Brain microvascular endothelial cell (primary cell): ENCODE measurements around the gene POU6F1.
A peak's percentile ranks its signal among the peaks of the same experiment; 100 is the strongest.

ENCODE experiments used
- DNase-seq: peaks from one replicate; pipeline ENCODE4 v3.0.0-alpha.2; 2020
- H3K27ac ChIP-seq: fragments of 250-450 bp; sonication (Bioruptor Pico); 2 replicates; pipeline ENCODE4 v1.5.1; 2020; ENCODE audit warnings: mild to moderate bottlenecking, moderate library complexity
- H3K27me3 ChIP-seq: fragments of 250-450 bp; sonication (Bioruptor Pico); replicated peaks from 2 replicates; pipeline ENCODE4 v1.5.1; 2020; ENCODE audit warnings: mild to moderate bottlenecking
- H3K36me3 ChIP-seq: fragments of 250-450 bp; sonication (Bioruptor Pico); replicated peaks from 2 replicates; pipeline ENCODE4 v1.5.1; 2020; ENCODE audit warnings: mild to moderate bottlenecking
- H3K4me3 ChIP-seq: 2 replicates; pipeline ENCODE4 v1.5.1; 2011; ENCODE audit warnings: low read depth, mild to moderate bottlenecking, control low read depth, low read length, moderate library complexity
- in situ Hi-C: cut with HindIII; loops from 2 replicates; pipeline ENCODE4 v1.10.0; 2017; ENCODE audit warnings: low sequenced_read_pairs, low pct_ligation_motif_present
- TF ChIP-seq, protein P1 (sequence below): IDR thresholded peaks from 2 replicates; pipeline ENCODE4 v1.5.1; 2011; ENCODE audit warnings: low read depth, mild to moderate bottlenecking, moderate library complexity, low read length, control low read depth, inconsistent platforms; ENCODE audit errors: missing control alignments

Gene POU6F1

DNA sequence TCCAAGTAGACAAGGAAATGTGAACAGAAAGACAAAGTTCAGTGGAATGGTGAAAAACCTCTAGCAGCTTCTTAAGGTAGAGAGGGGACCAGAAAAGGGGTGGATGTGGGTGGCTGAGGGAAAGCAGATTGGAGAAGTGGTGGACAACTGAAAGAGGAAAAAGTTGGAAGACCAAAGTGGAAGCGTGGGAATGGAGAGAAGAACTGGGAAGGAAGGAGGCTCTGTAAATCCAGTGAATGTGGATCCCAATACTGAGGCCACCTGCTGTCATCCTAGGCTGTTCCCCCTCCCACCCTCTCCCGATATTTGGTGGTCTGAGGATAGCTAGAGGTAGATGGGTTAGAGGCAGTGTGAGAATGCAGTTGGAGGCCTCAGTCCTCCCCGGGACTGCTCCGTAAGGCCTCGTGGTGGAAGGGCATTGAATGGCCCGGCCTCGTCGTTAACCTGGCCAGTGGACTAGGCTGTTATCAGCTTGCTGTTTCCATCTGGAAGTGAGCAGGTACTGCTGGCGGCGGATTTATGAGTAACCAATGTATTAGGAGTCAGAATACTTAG is 822 bp upstream of the POU6F1 start:
- H3K4me3 ChIP-seq: peak overlapping the region; percentile 76

GRCh38 chr12:51217133-51217967 is 512 bp downstream of the POU6F1 start:
- Histone ChIP-seq H3K27ac (peak overlapping the region; percentile 71), H3K4me3 (peak overlapping the region; percentile 76), H3K27me3 (no peaks in the 10 kb centered on the region), H3K36me3 (no peaks in the 10 kb centered on the region)
- in situ Hi-C loops: no loop called here
- DNase-seq: peak; percentile 4
- TF ChIP-seq, protein P1, sequence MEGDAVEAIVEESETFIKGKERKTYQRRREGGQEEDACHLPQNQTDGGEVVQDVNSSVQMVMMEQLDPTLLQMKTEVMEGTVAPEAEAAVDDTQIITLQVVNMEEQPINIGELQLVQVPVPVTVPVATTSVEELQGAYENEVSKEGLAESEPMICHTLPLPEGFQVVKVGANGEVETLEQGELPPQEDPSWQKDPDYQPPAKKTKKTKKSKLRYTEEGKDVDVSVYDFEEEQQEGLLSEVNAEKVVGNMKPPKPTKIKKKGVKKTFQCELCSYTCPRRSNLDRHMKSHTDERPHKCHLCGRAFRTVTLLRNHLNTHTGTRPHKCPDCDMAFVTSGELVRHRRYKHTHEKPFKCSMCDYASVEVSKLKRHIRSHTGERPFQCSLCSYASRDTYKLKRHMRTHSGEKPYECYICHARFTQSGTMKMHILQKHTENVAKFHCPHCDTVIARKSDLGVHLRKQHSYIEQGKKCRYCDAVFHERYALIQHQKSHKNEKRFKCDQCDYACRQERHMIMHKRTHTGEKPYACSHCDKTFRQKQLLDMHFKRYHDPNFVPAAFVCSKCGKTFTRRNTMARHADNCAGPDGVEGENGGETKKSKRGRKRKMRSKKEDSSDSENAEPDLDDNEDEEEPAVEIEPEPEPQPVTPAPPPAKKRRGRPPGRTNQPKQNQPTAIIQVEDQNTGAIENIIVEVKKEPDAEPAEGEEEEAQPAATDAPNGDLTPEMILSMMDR: peak; percentile 49

More for the DNA sequence above, 822 bp upstream of the POU6F1 start:
- in situ Hi-C loops: no loop called here
- peak; percentile 0 for DNase-seq
- no peaks in the 10 kb centered on the region for H3K36me3 ChIP-seq
- H3K27ac ChIP-seq: peak overlapping the region; percentile 71
- no peaks in the 10 kb centered on the region for H3K27me3 ChIP-seq
- TF ChIP-seq, protein P1: no peak

DNA sequence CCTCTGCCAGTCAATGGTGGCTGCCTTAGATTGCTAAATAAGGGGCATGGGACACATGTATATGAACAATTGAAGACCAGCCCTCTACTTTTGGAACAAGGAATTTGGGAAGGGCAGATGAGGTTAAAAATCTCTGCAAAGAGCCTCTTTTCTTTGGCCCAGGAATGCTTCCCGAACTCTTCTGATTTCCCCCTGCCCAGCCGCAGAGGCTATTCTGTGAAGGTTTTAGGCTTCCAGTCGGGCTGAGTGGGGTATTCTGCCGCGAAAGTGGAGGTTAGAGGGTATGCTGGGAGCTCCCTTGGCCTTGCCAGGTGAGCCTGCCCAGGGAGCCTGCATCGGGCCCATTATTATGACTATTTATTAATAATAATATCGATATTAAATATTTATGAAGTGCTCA is 1.2 kb downstream of the POU6F1 start:
- Histone ChIP-seq H3K4me3 (peak overlapping the region; percentile 76), H3K27ac (no peak overlapping the region), H3K27me3 (no peaks in the 10 kb centered on the region), H3K36me3 (no peaks in the 10 kb centered on the region)
- in situ Hi-C loops: no loop called here
- TF ChIP-seq, protein P1: no peak
- DNase-seq: no peak

DNA sequence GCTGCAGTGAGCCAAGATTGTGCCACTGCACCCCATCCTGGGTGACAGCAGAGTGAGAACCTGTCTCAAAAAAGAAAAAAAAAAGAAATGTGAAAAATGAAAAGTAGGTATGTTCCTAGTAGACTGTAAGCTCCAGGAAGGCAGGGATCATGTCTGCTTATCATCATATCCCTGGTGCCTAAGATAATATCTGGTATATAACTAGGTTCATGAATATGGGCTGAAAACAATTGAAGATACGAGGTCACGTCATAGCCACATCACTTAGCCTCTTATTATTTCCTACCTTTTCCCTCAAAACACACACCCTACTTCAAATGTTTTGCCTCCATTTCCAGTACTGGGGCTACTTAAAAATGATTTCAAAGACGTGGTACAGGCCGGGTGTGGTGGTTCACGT is 3.0 kb downstream of the POU6F1 start:
- in situ Hi-C loops: no loop called here
- no peak overlapping the region for H3K4me3 ChIP-seq
- no peak for DNase-seq
- no peak overlapping the region for H3K27ac ChIP-seq
- H3K36me3 ChIP-seq: no peaks in the 10 kb centered on the region
- H3K27me3 ChIP-seq: no peaks in the 10 kb centered on the region
- TF ChIP-seq, protein P1: no peak

GRCh38 chr12:51210690-51211395 is 7.0 kb downstream of the POU6F1 start:
- Histone ChIP-seq H3K27me3 (no peaks in the 10 kb centered on the region), H3K27ac (no peak overlapping the region), H3K36me3 (no peaks in the 10 kb centered on the region), H3K4me3 (no peak overlapping the region)
- in situ Hi-C loops: no loop called here
- TF ChIP-seq, protein P1: no peak
- no peak for DNase-seq
